Measurements from ENCODE around the gene MEX3B.

DNA sequence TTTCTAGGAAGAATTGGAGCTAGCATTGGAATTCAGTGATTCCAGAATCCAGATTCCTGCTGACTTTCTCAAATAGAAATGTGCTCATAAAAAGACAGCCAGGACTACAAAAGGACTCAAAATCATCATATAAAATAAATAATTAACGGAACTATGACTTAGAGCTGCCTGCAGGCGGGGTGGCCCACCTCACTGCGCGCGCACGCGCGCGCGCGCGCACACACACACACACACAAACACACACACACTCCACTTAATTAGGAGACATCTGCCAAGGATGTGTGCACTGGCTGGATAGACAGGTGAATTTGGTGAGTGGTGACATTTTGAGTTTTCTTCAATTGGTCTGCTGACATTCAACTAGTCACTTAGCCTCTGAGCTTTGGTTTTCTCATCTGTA lies 6.9 kb upstream of the MEX3B start:
- TF ChIP-seq ZNF175 (CRISPR knock-in tag; IDR thresholded peaks at IDR 0.05; ENCODE audit: low read depth) (no peak), CEBPB (tag; IDR thresholded peaks at IDR 0.05) (no peak), KDM1A (IDR thresholded peaks at IDR 0.05) (no peak), HMG20B (CRISPR knock-in tag; IDR thresholded peaks at IDR 0.05) (no peak), POLR2AphosphoS5 (IDR thresholded peaks at IDR 0.05; ENCODE audit: control insufficient read depth, insufficient read depth, low read depth, low read length) (no peak), ZNF780A (CRISPR knock-in tag; IDR thresholded peaks at IDR 0.05) (no peak)
- TF ChIP-seq, protein P1, sequence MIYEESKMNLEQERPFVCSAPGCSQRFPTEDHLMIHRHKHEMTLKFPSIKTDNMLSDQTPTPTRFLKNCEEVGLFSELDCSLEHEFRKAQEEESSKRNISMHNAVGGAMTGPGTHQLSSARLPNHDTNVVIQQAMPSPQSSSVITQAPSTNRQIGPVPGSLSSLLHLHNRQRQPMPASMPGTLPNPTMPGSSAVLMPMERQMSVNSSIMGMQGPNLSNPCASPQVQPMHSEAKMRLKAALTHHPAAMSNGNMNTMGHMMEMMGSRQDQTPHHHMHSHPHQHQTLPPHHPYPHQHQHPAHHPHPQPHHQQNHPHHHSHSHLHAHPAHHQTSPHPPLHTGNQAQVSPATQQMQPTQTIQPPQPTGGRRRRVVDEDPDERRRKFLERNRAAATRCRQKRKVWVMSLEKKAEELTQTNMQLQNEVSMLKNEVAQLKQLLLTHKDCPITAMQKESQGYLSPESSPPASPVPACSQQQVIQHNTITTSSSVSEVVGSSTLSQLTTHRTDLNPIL (CRISPR knock-in tag; IDR thresholded peaks at IDR 0.05), result no peak
- TF ChIP-seq, protein P2, sequence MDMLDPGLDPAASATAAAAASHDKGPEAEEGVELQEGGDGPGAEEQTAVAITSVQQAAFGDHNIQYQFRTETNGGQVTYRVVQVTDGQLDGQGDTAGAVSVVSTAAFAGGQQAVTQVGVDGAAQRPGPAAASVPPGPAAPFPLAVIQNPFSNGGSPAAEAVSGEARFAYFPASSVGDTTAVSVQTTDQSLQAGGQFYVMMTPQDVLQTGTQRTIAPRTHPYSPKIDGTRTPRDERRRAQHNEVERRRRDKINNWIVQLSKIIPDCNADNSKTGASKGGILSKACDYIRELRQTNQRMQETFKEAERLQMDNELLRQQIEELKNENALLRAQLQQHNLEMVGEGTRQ (CRISPR knock-in tag; IDR thresholded peaks at IDR 0.05), result no peak
